Upper lobe of left lung (tissue), 4 donors: ENCODE measurements around the gene TUBGCP6.

Source experiments
- CTCF ChIP-seq, 6 experiments: fragments of 450-650 bp in 4 of 6; fragments of 200-600 bp in 2 of 6; sonication (generic) in 2 of 6; IDR thresholded peaks; one replicate each; pipeline ENCODE4 v1.5.1; 2016 to 2019; ENCODE audit warnings: antibody characterized with exemption in 6 of 6
- EP300 ChIP-seq, 4 donors: sonication (generic); formaldehyde crosslinking; IDR thresholded peaks; one replicate each; pipeline ENCODE4 v1.5.1; 2017; ENCODE audit warnings: antibody characterized with exemption in 4 of 4, control low read depth in 2 of 4
- POLR2AphosphoS5 ChIP-seq, 2 donors: sonication (generic); formaldehyde crosslinking; IDR thresholded peaks; one replicate each; pipeline ENCODE4 v1.5.1; 2017; ENCODE audit warnings: antibody characterized with exemption in 2 of 2

- TF ChIP-seq CTCF (IDR thresholded peaks at IDR 0.05) (no peak), EP300 (IDR thresholded peaks at IDR 0.05) (no peak), POLR2AphosphoS5 (IDR thresholded peaks at IDR 0.05) (no peak)
These were observed 24.7 kb upstream of the TUBGCP6 start for GRCh38 chr22:50269573-50269969.
